Inflammatory macrophage treated with lipopolysaccharide for 1 hour (primary cell): ENCODE measurements around the gene RAB26.

Experiments used
- DNase-seq, 2 donors: peaks; one replicate each; pipeline ENCODE4 v3.0.0-alpha.2; 2020 to 2022

RAB26 gene

DNA sequence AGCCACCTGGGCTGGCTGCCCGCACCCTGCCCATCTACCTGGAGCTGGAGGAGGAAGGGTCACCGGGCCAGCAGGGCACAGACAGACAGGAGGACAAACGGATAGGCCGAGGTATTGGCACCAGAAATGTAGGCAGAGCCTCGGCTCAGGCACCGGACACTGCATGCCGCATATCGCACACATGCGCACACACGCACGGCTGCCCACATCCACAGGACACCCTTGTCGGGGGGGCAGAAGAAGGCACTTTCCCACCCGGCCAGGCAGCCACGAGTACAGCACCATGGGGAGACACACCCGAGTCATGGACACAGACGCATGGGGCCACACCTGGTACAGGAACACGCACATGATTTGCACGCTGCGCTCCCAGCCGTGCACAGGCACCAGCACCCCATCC is 33.5 kb downstream of the RAB26 start:
- DNase-seq, result no peak

DNA sequence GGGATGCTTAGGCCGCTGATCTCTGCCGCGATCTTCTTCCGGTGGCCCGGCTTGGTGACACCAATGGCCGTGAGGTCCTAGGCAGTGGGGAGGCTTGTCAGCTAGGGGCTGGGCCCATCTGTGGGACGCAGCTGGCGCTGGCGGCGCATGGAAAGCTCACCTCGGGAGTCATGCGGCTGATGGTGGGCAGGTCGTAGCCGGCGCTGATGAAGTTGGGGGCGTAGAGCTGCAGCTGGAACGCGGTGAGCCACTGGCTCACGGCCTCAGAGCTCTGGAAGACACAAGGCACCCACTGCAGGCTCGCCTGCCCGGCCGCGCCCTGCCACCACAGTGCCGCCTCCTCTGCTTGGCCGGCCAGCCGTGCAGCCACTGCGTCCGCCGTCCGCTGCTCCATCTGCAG is 35.2 kb downstream of the RAB26 start:
- DNase-seq, result no peak

- DNase-seq, result no peak
Observed at GRCh38 chr16:2184346-2184745, 35.9 kb downstream of the RAB26 start.

DNA sequence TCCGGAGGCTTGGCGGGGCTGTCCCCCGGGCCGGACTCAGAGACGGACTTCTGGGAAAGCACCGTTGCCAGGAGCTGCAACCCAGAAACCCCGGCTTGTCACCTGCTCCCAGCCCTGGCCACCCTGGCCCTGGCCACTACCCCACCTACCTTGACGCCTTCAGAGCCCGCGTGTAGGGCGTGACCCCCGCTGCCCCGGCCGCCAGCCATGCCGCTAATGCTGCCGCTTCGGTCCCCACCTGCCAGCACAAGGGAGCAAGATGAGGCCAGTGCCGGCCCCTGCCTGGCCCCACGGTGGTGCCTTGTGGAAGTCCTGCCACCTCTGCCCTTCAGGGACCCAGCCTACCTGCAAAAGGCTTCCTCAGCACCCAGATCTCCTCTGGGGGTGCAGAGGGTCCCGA is 36.5 kb downstream of the RAB26 start:
- DNase-seq, result no peak

- no peak for DNase-seq
Observed at GRCh38 chr16:2186064-2186463, 37.6 kb downstream of the RAB26 start.

DNA sequence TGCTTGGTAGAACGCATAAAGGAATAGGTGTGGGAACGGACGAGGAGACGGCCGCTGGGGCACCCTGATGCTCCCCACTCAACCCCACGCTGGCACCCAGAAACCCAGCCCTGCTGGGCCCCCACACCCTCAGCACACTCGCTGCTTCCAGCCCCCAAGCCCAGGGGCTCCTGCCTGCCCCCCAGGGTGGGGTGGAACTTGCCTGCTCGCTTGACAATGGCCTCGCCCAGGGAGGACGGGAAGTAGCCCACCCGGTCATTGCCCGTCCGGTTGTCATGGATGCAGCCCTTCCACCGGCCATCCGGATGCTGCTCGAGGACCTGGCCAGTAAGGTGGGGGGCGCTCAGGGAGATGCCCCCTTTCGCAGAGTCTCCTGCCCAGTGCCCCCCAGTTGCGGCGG is 38.1 kb downstream of the RAB26 start:
- no peak for DNase-seq

DNA sequence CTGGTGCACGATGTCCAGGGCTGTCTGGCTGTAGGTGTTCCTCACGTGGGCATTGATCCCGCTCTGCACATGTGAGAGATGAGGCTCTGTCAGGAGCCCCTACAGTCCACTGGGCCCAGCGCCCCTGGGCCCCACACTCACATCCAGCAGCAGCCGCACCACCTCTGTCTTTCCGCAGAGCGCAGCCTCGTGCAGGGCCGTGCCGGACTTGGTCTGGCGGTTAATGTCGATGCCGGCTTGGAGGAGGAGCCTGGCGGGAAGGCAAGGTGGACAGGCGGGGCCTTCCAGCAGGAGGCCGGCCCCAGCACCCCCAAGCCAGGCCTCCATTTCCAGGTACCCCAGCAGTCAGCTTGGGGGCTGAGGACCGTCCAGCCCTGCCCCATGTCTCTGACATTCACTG is 38.8 kb downstream of the RAB26 start:
- DNase-seq, result no peak

DNA sequence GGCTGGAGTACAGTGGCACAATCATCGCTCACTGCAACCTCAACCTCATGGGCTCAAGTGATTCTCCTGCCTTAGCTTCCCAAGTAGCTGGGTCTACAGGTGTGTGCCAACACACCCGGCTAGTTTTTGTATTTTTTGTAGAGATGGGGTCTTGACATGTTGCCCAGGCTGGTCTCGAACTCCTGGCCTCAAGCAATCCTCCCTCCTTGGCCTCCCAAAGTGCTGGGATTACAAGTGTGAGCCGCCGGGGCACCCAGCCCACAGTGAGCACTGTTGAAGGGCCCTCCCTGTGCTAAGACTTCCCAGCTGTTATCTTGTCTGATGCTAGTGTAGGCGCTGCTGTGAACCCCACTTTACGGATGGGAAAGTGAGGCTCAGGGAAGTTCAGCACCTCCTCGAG is 40.0 kb downstream of the RAB26 start:
- no peak for DNase-seq

GRCh38 chr16:2189252-2189893 is 40.9 kb downstream of the RAB26 start:
- DNase-seq, result no peak

GRCh38 chr16:2190002-2190658 is 41.7 kb downstream of the RAB26 start:
- DNase-seq, result no peak

DNA sequence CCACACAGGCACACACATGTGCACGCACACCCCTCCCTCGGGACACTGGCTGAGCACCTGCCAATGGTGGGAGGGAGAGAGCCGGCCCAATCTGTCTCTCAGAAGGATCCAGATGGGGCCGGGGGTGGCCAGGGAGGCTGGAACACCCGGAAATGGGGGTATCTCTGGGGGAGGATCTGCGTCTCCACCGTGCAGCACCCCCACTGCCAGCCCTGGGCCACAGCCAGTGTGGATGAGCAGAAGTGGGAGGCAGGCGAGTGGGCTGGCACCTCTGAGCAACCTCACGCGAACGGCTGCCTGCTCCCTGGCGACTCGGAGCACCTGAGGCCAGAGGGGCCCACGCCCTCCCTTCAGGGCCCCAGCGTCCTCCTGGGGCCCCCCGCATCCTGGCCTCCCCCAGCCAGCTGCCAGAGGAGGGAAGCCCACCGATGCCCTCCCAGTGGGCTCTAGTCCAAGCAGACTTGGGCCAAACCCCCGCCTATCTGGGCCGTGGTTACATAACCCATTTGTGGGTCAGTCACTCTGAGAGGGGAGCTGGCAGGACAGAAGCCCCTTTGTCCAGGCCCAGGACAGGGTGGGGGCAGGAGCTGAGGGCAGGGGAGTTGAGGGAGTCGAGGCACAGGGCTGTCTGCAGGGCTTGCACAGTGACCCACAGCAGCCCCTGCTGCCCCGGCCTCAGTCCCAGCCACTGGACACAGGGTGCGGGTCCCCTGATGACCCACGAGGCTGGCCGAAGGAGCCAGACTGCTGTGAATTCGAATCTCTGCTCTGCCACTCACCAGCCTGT is 42.4 kb downstream of the RAB26 start:
- DNase-seq, result no peak

GRCh38 chr16:2191446-2191706 is 43.0 kb downstream of the RAB26 start:
- no peak for DNase-seq

DNA sequence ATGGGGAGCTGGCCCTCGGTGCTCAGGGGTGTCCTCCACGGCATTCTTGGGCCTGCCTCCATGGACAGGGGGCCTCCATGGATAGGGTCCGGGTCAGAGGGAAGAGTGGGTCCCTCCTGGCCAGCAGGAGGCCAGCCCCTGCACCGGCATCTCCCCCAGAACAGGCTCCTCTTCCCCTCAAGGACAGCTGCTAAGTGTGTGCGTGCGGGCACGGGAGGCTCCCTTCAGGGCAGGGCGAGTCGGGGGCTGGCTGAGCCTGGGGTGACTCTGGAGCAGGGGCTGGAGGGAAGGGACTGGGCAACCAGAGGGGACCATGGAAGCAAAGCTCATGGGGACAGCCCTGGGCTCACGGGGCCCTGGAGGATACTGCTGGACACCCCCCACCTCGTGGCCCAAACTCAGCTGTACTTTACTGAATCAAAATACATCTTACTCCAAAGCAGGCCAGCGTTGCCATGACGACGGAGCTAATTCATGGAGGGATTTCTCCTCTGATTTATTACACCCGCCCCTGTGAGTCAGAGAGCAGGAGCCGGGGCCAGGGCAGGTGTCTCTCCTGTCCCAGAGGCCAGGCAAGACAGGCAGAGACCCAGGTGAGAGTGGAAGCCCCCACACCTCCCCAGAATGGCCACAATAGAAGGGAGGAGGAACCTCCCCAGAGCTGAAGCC is 45.9 kb downstream of the RAB26 start:
- DNase-seq, result no peak

DNA sequence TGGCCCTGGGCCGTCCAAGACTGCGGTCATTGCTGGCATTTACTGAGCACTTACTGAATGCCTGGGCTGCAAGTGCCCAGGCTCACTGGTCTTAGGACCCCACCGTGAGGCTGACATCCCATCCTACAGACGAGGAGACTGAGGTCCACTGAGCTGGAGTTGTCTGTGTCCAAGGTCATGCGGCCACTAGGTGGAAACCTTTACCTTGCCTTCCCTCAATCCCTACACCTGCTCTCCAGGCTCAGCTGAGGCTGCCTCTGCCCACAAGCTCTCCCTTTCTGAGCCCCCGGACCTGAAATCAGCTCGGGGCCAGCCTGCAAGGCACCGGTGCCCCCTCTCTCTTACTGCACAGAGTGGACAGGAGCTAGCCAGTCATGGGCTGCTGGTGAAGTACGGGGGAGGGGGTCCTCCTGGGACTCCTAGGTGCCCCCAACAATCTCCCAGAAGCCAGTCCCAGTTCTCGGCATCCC is 46.5 kb downstream of the RAB26 start:
- DNase-seq, result no peak

DNA sequence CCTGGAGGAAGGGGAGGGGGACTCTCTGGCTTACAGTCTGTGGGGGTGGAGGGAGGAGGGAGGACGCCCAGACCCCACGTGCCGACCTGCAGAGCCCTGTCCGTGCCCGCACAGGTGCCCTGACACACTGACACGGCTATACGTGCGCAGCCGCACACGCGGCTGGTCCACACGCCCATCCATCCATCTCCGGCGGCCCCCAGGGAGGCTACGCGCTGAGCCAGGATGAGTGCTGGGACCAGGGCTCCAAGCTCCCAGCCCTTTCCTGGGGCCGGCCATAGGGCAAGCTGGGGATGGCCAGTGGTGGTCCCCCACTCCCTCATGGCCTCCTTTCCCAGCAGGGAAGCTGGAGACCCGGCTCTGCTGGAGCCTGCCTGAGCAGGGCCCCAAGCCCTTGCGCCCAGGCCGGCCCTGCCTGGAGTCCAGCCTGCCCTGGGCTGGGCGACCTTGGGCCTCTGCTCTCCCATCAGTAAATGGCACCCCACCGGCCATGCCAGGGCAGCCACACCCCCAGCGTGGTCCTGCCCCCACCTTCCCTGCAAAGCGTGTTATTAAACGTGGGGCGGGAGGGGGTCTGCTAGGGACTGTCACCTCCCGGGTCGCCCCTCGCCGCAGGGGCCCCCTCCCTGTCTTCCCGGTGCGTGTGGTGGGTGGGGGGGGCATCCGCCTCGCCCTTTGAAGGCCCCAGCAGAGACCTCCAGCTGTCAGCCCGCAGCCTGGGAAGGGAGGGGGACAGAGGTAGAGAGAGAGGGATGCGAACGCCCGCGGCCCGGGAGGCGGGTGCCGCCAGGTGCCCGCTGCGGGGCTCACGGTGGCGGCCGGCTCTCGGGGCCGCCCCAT is 47.1 kb downstream of the RAB26 start:
- no peak for DNase-seq

- peak in 1 of 2 donors; percentile 22 for DNase-seq
Observed at GRCh38 chr16:2196162-2196980, 47.9 kb downstream of the RAB26 start, which contains the start of gene CASKIN1. Gene CASKIN1, minus strand, starts transcription at chr16:2196605. Its CDS starts 173 bp downstream, at chr16:2196432.

DNA sequence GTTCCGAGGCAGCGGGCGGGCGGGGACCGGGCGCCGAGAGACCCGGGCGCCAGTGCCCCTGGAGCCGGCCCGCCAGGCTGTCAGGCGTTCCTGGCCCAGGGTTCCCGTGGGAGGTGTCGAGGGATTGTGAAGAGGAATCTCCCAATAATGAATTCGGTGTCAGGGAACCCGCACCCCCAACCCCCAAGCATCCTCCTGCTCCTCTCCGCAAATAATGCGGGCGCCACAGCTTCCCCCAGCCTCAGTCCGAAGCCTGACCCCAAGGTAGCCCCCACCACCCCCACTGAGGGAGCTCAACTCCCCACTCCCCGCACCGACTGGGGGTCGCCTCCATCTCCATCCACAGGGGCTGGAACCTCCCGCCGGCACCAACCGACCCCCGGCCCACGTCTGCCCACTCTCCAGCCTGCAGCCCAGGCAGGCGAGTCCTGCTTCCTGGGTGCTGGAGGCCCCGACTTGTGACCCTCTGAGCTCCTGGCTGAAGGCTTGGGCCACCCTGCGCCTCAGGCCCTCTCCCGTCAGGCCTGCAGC is 48.6 kb downstream of the RAB26 start:
- no peak for DNase-seq

DNA sequence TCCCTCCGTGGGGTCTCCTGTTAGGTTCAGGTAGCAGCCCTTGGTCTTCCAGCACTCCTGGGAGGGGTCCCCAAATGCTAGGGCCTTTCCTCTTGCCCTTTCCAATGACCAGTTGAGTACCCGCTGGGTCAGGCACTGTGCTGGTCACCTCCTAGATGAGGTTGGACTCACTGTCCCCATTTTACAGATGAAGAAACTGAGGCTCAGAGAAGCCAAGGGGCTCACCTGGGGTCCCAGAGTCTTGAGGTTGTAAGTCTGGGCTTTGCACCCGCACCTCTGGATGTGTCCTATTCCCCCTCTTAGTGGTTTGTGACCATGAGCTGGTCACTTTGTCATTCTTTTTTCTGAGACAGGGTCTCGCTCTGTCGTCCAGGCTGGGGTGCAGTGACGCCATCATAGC is 49.3 kb downstream of the RAB26 start:
- DNase-seq, result no peak

DNA sequence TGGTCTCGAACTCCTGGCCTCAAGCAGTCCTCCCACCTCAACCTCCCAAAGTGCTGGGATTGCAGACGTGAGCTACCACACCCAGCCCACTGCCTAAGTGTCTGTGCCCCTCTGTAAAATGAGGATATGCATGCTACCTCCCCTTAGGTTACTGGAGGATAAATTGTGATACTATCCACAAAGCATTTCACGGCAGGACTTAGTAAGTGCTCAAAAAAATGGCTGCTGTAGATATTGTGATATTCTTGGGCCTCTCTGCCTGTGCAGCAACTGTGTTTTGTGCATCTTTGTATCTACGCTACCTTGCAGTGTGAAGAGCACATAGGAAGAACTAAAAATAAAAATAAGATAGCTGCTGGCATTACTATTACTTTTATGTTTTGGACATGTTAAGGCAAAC is 49.9 kb downstream of the RAB26 start:
- no peak for DNase-seq

- DNase-seq, result no peak
Observed at GRCh38 chr16:2199095-2199494, 50.7 kb downstream of the RAB26 start.

DNA sequence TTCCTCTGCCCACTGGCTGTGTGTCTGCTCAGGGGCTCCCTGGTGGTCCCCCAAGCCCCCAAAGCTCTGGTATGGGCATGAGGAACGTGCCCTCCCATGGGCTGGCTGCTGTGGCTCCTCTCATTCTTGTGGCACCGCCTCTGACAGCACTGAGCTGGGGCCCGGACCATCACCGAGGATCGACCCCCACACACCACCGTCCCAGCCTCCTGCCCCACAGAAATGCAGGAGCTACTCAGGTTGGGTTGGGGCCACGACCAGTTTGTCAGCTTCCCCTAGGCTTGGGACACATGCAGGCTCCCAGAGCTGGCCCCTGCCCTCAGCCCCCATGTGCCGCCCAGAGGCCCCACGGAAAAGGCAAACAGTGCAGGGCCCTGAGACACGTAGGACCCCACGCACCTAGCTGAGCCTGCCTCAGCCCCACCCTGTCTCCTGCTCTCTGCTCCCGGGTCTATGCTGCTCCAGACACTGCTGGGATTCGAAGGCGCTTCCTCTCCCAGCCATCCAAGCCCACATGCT is 51.3 kb downstream of the RAB26 start:
- no peak for DNase-seq
